Activated CD8-positive, alpha-beta memory T cell treated with anti-CD3 and anti-CD28 coated beads, Interleukin-2, amount 50 U/mL, for 1 hour (primary cell): ENCODE data around the gene GLYR1.
A peak's percentile ranks its signal among the peaks of the same experiment; 100 is the strongest.
"Not testable (repeated sequence)": the region's sequence is repeated elsewhere in the genome, so short reads cannot be mapped to it uniquely, and the experiment has no call there.

Experiments
- DNase-seq: peaks from one replicate; pipeline ENCODE4 v3.0.0-alpha.2; 2020; ENCODE audit errors: extremely low read depth

Gene GLYR1

GRCh38 chr16:4846901-4847773 is at the start of gene GLYR1, which contains the start of gene UBN1:
Gene GLYR1, minus strand, starts transcription at chr16:4847288. Its CDS starts 23 bp downstream, at chr16:4847265.
Gene UBN1, plus strand, starts transcription at chr16:4847481. Its CDS starts 5,437 bp downstream, at chr16:4852918.
- peak; percentile 98 for DNase-seq

GRCh38 chr16:4896761-4897160 is 49.7 kb upstream of the GLYR1 start:
- DNase-seq, result not testable (repeated sequence)

DNA sequence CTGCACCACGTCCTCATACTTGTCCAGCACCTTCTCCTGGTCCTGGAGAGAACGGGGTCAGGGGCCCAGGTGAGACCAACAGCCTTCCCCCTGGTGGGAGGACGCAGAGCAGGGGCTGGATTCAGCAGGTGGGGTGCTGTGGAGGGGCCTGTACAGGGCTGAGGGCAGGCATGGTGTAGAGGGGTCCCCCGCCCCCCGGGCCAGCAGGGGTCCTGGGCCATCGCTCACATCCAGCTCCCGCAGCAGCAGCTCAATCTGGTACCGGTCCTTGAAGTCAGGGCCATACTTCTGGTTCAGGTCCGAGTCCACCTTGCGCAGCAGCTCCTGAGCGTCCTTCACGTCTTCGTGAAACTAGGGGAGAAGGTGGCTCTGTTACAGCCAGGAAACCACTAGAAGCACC is 48.3 kb upstream of the GLYR1 start:
- no peak for DNase-seq

DNA sequence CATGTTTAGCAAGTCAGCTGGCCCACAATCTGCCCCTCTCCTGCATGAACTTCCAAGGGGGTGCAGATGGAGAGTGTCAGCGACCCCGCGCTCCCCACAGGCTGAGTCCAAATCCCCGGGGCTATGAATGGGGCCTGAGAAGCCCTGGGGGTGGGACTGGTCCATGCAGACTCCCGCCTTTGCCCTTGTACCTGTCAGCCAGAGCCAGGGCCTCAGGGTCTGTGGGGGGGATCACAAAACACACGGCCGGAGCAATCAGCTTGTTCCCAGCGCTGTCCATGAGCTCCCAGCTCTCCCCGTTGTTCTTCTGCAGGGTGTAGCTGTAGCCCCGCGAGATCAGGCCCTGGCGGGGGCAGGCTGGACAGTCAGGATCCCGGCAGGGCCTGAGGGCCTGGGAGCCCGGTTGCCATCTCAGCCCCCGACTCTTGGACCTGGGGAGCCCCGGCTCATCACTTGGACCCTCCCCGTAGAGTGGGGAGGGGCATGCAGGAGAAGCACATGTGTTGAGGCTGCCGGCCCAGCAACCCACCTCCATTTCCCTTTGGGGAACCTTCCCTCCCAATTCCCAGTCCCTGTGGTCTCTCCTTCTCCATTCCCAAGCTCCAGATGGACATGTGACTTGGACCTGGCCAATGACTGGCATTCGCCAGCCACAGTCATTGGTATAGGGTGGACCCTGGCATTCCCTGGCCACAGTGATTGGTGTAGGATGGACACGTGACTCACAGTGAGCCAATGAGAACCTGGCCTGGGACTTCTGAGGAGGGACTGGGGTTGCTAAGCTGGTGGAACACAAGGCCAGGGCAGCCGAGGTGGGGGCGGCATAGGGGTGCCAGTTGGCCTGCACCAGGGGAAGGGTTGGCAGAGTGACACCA is 47.4 kb upstream of the GLYR1 start:
- no peak for DNase-seq

DNA sequence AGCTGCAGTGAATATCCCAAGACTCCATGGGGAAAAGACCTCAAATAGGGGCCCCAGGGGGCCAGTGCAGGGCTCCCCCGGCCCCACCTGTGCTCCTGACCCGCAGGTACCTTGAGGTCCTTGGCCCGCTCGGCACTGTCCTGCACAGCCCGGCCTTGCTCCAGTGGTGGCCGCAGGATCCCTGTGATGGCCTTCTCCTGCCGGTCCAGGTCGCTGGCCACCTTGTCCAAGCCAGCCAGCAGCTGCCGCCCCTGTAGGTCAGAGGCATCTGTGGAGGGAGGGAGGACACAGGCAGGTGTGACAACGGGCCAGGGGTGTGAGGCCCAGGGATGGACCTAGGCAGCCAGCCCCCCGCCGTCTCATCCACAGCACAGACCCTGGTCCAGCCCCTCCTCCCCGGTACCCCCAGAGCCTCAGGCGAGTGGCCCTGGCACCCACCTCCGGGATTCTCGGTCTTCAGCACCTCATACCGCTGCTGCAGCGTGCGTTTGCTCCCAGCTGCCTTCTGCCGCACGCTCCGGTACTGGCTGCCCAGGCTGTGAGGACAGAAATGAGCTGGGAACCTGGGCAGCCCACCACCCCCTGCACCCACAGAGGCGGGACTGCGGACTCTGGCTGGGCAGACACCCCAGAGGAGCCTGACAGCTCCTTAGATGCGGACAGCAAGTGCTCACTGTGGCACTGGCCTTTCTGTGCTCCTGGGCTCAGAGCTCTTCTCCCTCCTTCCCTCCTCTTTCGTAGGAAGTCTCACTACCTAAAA is 46.2 kb upstream of the GLYR1 start:
- no peak for DNase-seq

DNA sequence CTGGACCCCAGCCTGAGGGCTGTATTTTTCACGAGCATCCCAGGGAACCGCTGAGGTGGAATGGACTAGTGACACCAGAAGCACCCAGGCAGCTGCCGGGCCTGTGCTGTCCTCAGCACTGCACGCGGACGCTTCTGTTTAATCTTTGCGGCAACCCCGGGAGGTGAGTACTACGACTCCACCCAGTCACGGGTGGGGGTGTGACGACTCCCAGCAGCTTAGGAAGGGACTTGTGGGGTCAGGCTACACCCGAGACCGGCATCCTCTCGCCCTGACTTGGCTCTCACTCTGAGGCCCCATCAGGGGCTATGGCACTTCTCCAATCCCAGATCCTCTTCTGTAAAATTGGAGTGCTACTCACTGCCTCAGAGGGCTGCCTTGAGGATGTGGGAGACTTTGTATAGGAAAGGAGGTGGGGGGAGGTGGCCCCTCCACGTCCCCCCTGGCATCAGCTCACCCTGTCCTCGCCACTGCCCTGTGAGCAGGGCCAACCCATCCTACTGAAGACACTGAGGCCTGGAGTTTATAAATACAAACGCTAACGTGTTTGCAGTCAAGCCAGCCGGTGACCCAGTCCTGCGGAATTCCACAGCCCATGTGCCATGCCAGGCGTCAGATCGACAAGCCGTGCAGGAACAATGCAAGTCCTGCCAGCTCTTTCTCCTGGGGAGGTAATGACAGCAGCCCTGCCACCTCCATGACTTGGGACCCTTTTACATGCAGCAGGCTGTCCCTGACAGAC is 45.4 kb upstream of the GLYR1 start:
- no peak for DNase-seq

DNA sequence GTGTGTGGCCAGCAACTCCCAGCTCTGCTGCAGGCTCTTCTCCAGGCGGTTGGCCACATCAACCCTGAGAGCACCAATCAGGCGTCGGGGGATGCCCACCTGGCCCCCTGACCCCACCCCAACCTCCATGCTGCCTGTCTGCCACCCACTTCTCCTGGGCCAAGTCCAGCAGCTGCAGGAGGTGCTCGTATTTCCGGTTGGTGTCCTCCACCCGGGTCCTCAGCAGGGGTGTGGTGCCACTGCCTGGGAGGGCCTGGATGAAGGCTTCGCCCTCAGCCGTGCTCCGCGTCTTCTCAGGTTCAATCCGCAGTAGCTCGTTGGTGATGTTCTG is 44.8 kb upstream of the GLYR1 start:
- no peak for DNase-seq

DNA sequence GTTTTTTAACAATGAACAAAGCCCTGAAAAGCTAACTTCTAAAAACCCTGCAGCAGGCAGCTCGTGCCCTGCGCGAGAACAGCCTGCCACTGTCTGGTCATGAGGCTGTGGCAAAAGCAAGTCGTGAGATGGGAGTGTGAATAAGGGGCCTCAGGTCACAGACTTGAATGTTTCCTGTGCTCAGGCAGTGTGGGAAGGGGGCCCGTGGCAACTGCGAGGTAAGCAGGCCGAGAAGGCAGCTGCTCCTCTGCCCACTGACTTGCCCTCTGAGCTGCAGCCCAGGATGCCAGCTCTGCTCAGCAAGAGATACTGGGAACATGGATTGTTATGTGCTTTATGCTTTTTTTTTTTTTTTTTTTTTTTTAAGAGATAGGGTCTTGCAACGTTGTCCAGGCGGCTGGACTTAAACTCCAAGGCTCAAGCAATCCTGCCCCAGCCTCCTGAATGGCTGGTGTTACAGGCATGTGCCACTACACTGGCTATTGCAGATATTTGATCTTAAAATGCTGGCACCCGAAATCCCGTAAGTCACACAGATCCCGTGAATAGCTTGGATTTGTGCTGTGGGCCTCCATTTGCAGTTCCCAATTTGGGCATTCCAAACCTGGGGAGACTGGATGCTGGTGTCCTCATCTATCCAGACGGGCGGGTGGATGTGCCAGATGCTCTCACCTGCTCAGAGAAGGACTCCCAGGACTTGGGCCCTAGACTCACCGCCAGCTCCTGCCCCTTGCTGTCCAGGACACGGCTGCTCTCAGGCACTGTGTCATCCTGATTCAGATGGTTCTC is 44.2 kb upstream of the GLYR1 start:
- no peak for DNase-seq

GRCh38 chr16:4890686-4891085 is 43.6 kb upstream of the GLYR1 start:
- DNase-seq, result no peak

DNA sequence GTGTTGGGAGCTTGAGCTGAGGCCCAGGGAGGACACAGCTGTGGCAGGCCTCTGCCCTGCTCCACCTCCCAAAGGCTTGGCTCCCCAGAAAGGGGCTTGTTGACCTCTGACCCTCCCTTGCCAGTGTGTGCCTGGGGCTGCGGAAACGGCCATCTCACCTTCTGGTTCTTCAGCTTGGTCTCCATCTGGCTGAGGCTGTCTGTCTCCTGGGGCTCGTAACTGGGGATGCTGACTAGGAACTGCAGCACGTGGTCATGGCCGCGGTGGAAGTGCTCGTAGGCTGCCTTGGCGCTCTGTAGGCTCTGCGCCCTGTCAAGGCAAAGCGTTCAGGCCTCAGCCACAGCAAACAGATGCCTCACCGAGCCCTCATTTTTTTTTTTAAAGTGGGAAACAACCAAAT is 42.9 kb upstream of the GLYR1 start:
- DNase-seq, result no peak

DNA sequence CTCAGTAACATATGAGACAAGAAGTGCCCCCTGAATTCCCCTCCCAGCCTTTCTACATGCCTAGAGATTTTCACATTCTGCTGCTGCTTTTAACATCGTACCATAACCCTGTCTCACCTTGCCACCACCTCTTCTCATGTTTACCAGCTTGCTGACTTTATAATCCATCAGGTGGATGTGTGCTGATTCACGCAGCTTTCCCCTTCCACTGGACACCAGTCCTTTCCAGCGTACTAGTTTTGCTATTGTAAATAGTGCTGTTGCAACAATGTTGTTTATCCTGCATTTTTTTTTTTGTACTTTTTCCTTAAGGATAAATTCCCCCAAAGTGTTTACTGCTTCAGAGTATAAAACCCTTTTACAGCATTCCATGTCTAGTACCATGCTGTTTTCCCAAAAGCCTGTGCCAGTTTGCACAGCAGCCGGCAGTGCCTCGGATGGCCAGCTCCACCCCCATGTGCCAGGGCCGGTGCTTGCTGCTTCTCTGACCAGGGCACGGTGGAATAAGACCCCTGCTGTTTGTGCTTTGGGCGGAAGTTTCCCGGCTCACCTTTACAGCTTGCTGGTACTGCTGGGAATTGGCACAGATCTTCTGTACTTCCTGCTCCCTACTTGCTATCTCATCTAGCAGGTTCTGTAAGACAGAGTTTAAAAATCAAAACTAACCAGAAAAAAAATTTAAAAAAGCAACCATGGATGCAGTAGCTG is 41.5 kb upstream of the GLYR1 start:
- DNase-seq, result no peak

DNA sequence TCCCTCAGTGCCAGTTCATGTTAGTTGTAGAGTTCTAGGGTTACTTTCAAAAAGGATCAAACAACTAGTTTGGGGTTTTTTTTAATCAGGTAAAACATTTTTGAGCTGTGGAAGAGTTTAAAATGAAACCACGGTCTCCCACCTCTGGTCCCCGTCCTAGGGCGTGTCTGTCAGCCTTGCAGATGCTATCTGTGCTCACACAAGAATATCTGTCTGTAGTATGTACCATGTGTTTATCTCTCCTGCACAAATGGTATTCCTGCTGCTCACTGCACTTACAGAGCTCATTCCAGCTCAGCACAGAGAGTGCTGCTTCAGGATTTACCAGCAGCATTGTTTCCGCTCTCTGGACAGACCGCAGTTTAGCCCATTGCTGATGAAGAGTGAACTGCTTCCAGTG is 39.1 kb upstream of the GLYR1 start:
- DNase-seq, result no peak

GRCh38 chr16:4884972-4885874 is 38.1 kb upstream of the GLYR1 start:
- DNase-seq, result no peak

DNA sequence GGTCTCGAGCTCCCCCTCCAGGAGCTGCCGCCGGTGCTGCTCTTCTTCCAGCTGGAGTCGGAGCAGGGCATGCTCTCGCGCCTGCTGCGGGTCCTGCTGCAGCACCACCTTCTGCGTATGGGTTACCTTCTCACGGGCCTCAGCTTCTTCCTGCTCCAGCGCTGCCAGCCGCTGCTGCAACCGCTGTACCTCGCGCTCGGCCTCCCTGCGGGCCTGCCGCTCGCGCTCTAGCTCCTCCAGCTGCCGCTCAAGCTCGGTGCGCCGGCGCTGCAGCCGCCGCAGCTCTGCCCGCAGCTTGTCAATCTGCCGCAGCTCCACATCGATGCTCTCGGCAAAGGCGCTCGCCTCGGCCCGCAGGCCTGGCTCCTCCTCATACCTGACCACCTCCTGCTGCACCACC is 37.1 kb upstream of the GLYR1 start:
- no peak for DNase-seq

DNA sequence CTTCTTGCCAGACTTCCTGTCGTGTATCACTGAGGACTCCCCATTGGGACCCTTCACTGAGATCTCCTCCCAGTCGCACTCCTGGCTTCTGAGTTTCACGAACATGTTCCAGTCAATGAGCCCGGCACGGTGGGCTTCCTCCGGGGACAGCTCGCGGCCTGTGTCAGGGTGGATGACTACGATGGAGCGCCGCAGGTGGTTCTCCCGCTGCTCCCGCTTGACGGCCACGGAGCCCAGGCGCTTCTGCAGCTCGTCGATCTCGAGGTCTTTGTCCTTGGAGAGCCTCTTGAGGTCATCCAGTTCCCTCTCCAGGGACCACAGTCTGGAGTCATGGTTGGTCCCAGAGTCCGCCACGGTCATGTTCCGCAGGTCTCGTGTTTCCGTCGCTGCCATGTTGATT is 36.4 kb upstream of the GLYR1 start:
- no peak for DNase-seq

DNA sequence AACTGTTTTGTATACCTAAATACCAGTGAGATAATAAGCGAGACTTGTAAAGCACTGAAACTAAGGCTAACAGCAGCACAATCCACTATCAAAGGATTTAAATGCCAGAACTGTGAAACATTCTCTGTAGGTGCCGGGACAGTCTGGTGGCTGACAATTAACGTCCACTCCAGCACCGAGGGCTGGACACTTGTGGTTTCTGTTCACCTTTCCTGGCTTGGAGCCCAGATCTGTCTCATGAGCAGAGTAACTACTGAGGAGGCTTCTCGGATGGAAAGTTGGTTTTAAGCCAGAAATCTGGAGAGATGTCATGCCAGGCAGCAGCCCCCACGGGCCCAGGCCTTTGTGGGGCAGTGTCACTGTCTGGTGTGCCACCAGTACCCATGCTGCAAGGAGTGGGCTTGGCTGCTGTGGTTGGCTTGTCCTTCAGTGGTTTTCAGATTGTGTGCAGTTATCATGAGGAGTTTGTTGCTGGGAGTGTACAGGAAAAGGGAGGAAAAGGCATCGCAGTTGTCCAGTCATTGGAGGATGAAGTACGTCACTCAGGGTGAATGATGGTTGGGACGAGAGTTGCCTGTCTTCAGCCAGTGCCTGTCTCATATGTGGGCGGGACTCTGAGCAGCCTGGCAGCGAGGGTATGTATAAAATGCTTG is 35.7 kb upstream of the GLYR1 start:
- DNase-seq, result no peak

DNA sequence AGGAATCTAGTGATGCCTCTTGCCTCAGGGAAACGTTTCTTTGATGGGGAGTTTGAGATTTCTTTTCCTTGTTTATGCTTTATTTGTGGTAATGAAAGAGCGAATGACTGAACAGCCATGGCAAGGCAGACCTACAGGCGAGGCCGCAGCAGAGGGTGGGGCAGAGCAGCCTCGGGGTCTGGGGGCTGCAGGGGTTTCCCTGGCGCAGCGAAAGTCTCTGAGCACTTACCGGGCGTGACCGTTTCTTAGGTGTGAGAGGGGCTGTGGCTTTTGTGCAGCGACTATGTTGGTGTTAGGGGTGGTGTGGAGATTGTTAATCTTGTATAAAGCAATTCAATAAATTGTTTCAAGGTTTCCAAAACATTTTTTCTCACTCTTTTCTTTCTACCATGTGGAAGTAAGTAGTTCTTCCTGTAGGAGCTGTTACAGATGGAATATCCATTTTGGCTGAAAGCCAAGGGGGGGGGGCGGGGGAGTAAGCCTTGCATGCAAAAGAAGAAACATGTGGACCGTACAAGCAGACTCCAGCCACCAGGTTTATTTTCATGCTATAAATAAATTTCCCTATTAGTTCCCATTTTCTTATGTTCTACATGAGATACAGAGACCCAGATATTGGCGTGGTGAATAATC is 35.0 kb upstream of the GLYR1 start:
- DNase-seq, result no peak

DNA sequence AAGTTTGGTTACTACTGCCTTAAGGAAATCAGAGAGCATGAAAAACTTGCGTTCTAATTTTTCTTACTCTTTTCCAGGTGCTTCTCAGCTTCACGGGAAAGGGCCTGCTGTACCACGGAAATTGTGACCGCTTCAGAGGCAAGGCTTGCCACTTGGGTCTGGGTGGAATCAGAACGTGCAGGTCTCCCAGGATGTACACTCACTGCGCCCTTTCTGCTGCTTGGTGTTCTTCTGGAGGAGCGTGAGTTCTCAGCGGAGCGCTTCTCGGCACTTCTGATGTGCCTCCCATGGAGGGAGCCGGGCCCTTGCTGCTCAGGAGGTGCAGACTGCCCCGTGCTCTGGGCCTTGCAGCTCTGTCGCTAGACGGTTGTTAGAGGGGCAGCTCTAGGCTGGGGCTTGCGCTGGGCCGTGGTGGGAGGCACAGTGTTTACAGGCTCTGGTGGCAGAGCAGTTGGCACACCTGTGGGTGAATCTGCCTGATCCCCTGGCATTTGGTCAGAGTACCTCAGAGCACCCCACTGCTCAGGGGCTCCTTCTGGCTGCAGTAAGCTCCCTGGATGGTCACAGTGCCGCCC is 33.0 kb upstream of the GLYR1 start:
- DNase-seq, result no peak
